Head of caudate nucleus (tissue), 42 donors: Measurements from ENCODE around the gene CMC1.

ENCODE experiments used
- DNase-seq, 42 donors: peaks; one replicate each; pipeline versions ENCODE4 v3.0.0 to v3.0.0-alpha.2; 2020 to 2021; ENCODE audit warnings: mixed read lengths in 7 of 42
- intact Hi-C: fragments of 100-400 bp; cut with DNase I; formaldehyde crosslinking; loops from one replicate; pipeline ENCODE4 v1.15.0; 2022

The CMC1 gene

DNA sequence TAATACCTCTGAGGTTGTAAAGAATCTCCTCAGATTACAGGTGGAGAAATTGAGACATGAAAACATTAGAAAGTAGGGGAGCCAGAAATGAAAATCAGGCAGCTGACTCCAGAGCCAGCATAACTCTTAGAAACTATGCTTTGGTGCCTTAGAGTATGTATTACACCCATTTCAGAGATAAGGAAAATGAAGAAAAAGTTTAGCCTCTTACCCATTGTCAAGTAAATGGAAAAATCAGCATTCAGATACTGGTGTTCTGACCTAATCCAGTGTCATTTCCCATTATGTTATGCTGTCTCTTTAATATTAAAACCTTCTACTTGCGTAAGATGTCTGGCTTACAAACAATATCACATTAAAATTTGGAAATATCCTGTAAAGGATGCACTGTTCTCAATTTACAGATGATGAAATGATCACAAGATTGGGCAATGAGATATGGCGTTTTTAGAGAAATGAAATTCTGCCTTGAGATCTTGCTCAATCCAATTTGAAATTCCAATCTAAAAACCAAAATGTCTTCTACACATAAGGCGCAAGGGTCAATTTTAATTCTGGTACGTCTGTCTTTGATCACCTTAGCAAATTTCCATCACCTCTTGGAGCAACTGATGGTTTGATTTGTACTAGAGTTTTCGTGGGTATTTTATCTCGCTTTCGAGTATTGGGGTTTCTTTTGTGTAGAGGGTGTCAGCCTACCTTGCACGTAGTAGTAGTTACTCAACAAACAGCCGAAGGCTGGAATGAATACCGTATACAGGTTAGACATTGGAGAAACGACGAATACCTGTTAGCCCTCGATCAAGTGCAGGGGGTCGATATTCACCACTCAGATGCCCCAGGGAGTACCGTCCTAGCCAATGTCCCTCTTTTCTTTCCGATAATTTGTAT lies 106.2 kb downstream of the CMC1 start:
- intact Hi-C loops: no loop called here
- peak in 12 of 42 donors; percentile 4 to 27 (median 8) for DNase-seq

DNA sequence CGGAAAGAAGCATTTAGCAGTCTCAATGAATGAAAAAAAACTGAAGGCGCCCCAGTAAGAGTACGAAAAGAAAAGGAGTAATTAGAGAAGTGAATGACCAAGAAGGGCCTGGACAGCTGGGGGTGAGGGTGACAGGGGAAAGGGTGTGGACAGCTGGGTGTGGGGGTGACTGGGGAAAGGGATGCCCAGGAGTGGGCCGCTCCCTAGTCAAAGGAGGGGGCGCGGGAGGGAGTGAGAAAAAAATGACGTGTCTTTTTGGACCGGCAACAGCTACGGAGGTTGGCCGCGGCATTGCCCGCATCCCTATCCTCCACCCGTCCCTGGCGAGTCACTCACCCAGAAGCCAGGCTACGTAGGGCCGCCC lies 106.8 kb downstream of the CMC1 start:
- intact Hi-C loops: no loop called here

DNA sequence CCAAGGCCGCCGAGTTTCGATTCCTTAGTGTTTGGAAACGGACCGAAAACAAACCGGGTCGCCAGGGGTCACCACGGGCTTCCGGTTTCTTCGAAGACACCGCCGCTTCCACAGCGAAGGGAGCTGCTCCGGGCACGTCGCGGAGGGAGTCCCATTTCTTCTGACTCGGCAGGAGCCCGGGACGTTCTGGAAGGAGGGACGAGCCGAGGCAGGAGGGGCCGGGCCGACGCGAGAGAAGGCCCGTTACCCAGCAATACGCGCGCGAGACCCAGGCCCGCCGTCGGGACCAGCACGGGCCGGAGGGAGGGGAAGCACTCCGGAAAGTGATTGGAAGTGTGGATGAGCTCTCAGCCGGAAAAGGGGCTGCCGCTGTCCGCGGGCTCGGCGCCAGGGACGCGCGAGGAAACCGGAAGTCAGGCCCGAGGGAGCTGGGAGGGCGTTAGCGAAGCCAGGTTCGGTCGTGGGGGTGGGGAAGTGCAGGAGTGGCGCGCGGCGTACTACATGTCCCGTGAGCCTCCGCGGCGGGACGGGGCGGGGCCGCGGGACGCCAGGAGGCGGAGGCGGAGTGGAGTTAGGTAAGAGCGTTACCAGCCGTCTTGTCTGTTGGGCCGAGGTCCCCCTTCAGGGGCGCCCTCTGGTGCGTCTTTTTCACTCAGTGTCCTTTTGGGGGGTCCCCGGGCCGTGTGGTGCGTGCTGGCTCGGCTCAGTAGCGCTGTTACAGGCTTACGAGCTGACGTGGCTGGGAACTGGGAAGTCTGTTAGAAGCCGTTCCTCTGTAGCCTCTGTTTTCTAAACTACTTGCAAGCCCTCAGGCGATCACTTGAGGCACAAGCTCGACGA lies 107.4 kb downstream of the CMC1 start, which contains the start of the genes AZI2 and ZCWPW2:
Gene AZI2 (minus strand): TSS at position 196 of the 840 bp plus-strand sequence. CDS start 8,207 bp downstream, outside the sequence.
Gene ZCWPW2 (plus strand): TSS at position 93 of the 840 bp plus-strand sequence. CDS start 64,348 bp downstream, outside the sequence.
- intact Hi-C loops: no loop called here
- DNase-seq: peak; percentile 75 to 97 (median 93)

More for the DNA sequence above, 106.8 kb downstream of the CMC1 start:
- DNase-seq: peak in 1 of 42 donors; percentile 85

DNA sequence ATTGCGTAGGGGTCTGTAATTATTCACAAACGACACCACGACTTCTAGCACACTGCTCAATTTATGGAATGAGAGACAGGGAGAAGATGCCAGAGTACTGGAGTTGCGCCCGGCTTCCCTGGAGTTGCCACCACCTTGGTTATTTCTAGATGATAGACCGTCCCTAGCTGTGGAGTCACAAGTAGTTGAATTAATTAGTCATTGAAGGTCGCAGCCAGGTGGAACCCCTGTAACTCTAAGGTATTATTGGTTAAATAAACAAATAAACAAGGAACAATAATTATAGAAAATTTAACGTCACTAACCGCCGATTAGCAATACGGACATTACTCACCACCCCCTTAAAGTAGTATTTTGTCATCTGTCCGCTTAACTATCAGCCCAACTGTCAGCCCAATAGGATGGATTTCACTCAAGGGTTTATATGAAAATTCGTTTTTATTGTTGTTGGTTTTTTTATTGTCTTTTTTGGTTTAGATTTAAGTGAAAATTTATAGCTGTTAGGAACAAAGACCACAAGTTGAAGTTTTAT lies 108.1 kb downstream of the CMC1 start:
- intact Hi-C loops: no loop called here
- no peak for DNase-seq
